HL-60 (cell line): ENCODE results near the gene FPR1.
A peak's percentile ranks its signal among the peaks of the same experiment; 100 is the strongest.

ENCODE experiments used
- DNase-seq, 2 experiments: peaks; one replicate each; pipeline ENCODE4 v3.0.0-alpha.2; 2010 to 2020; ENCODE audit warnings: low read depth in 1 of 2, low spot score in 1 of 2
- H3K27ac ChIP-seq: fragments of 250-450 bp; sonication (Bioruptor Pico); replicated peaks from 2 replicates; pipeline ENCODE4 v1.5.1; 2020; ENCODE audit warnings: mild to moderate bottlenecking, moderate library complexity
- H3K27me3 ChIP-seq: fragments of 250-450 bp; sonication (Bioruptor Pico); 2 replicates; pipeline ENCODE4 v1.5.1; 2021; ENCODE audit warnings: mild to moderate bottlenecking, moderate library complexity; ENCODE audit not compliant: insufficient read depth, poor library complexity, severe bottlenecking
- H3K4me3 ChIP-seq: replicated peaks from 2 replicates; pipeline ENCODE4 v1.5.1; 2011; ENCODE audit warnings: mild to moderate bottlenecking, control low read depth, low read length; ENCODE audit not compliant: insufficient read depth
- GABPA ChIP-seq: IDR thresholded peaks from 2 replicates; pipeline ENCODE4 v1.6.1; 2012; ENCODE audit warnings: low read depth
- POLR2AphosphoS5 ChIP-seq: IDR thresholded peaks from 2 replicates; pipeline ENCODE4 v1.6.1; 2012; ENCODE audit warnings: low read depth
- SPI1 ChIP-seq: IDR thresholded peaks from 2 replicates; pipeline ENCODE4 v1.6.1; 2012; ENCODE audit warnings: low read depth, mild to moderate bottlenecking, borderline replicate concordance
- TF ChIP-seq, protein P1 (sequence below): IDR thresholded peaks from 2 replicates; pipeline ENCODE4 v1.6.1; 2012; ENCODE audit warnings: low read depth; ENCODE audit not compliant: insufficient replicate concordance
- TF ChIP-seq, protein P2 (sequence below): IDR thresholded peaks from one replicate; pipeline ENCODE4 v1.5.1; 2011; ENCODE audit warnings: low read length, control low read depth, inconsistent platforms; ENCODE audit not compliant: insufficient read depth

The FPR1 gene

DNA sequence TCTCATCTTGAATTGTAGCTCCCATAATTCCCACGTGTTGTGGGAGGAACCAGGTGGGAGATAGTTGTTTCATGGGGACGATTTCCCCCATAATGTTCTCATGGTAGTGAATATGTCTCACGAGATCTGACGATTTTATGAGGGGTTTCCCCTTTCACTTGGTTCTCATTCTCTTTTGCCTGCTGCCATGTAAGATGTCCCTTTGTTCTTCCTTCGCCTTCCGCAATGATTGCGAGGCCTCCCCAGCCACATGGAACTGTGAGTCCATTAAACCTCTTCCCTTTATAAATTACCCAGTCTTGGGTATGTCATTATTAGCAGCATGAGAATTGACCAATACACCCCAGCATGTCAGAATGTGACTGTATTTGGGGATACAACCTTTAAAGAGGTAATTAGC is 3.9 kb upstream of the FPR1 start:
- no peak for DNase-seq
- Histone ChIP-seq H3K4me3 (no peak overlapping the region), H3K27ac (no peak overlapping the region), H3K27me3 (no peaks in the 10 kb centered on the region)
- no peak for TF ChIP-seq SPI1
- TF ChIP-seq, protein P1, sequence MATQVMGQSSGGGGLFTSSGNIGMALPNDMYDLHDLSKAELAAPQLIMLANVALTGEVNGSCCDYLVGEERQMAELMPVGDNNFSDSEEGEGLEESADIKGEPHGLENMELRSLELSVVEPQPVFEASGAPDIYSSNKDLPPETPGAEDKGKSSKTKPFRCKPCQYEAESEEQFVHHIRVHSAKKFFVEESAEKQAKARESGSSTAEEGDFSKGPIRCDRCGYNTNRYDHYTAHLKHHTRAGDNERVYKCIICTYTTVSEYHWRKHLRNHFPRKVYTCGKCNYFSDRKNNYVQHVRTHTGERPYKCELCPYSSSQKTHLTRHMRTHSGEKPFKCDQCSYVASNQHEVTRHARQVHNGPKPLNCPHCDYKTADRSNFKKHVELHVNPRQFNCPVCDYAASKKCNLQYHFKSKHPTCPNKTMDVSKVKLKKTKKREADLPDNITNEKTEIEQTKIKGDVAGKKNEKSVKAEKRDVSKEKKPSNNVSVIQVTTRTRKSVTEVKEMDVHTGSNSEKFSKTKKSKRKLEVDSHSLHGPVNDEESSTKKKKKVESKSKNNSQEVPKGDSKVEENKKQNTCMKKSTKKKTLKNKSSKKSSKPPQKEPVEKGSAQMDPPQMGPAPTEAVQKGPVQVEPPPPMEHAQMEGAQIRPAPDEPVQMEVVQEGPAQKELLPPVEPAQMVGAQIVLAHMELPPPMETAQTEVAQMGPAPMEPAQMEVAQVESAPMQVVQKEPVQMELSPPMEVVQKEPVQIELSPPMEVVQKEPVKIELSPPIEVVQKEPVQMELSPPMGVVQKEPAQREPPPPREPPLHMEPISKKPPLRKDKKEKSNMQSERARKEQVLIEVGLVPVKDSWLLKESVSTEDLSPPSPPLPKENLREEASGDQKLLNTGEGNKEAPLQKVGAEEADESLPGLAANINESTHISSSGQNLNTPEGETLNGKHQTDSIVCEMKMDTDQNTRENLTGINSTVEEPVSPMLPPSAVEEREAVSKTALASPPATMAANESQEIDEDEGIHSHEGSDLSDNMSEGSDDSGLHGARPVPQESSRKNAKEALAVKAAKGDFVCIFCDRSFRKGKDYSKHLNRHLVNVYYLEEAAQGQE, result no peak
- no peak for TF ChIP-seq GABPA
- TF ChIP-seq POLR2AphosphoS5, result no peak
- TF ChIP-seq, protein P2, sequence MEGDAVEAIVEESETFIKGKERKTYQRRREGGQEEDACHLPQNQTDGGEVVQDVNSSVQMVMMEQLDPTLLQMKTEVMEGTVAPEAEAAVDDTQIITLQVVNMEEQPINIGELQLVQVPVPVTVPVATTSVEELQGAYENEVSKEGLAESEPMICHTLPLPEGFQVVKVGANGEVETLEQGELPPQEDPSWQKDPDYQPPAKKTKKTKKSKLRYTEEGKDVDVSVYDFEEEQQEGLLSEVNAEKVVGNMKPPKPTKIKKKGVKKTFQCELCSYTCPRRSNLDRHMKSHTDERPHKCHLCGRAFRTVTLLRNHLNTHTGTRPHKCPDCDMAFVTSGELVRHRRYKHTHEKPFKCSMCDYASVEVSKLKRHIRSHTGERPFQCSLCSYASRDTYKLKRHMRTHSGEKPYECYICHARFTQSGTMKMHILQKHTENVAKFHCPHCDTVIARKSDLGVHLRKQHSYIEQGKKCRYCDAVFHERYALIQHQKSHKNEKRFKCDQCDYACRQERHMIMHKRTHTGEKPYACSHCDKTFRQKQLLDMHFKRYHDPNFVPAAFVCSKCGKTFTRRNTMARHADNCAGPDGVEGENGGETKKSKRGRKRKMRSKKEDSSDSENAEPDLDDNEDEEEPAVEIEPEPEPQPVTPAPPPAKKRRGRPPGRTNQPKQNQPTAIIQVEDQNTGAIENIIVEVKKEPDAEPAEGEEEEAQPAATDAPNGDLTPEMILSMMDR, result no peak

DNA sequence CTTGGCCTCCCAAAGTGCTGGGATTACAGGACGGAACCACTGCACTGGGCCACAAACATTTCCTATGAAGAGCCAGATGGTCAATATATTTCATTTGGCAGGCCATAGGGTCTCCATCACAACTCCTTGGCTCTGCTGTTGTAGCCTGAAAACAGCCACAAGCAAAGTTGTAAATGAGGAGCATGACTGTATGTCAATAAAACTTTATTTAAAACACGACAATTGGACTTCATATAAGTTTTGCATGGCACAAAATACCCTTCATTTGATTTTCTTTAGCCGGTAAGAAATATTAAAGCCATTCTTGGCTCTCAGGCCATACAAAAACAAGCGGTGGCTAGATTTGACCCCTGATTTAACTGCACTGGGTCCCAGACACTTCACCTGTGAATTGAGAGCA is 3.1 kb upstream of the FPR1 start:
- TF ChIP-seq, protein P1, result no peak
- no peak for TF ChIP-seq SPI1
- TF ChIP-seq, protein P2, result no peak
- Histone ChIP-seq H3K4me3 (no peak overlapping the region), H3K27me3 (no peaks in the 10 kb centered on the region), H3K27ac (peak overlapping the region; percentile 61; the same call in 1 of the 2 replicates)
- DNase-seq, result no peak

DNA sequence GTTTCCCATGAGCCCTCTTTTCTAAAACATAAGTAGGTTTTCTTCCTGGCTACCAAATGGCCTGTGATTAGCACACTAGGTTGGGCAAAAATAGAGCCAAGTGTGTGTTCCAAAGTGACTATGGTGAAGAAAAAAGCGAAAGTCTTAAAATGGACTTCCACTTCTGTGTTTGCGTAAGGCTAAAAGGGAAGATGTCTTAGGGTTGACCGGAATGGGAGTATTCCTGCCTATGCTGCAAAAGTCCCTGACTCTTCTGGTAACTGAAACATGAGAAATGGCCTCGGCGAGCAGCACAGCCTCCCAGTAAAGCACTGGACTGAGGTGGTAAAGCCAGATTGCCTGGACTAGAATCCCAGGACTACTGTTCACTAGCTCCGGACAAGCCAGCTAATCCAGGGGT is 2.4 kb upstream of the FPR1 start:
- TF ChIP-seq POLR2AphosphoS5 (no peak), GABPA (no peak), SPI1 (peak; percentile 38; the same call in 1 of the 2 replicates)
- TF ChIP-seq, protein P1, result no peak
- TF ChIP-seq, protein P2, result no peak
- peak; percentile 54 to 57 for DNase-seq
- Histone ChIP-seq H3K27ac (peak overlapping the region; percentile 61), H3K27me3 (no peaks in the 10 kb centered on the region), H3K4me3 (no peak overlapping the region)
